ENCODE results near the gene PKNOX2. TPM values are rescaled to one million over a fixed set of nuclear protein-coding genes. Genes with fewer than 3 reads are reported as not detected.
A peak's percentile ranks its signal among the peaks of the same experiment; 100 is the strongest.

The PKNOX2 gene
- total and polyA plus RNA-seq, 2 of the 8 experiments (the other 6 are each of a cell fraction or from before 2014, with no cell fraction given), result 2.0 TPM

DNA sequence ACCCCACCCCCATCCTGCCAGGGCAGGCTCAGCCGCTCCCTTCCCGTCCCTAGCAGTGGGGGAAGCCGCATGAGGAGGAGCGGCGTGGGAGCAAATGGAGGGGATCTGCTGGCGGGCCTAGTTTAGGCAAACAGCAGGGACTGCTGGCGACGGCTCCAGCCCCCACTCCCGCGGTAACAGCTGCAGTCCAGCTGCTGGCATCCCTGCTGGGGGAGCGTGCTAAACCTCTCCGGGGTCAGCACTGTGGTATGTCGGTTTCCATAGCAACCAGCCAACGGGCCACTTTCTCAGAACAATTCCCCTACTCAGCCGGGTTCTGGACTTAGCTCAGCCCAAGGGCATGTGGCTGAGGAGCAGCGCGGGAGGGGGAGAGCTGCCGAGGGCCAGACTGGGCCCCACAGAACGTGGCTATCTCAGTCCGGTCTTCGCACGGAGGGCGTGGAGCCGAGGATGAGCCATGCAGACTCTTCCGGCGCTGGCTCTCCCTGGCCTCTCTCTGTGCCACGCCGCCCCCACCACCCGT lies 98.8 kb downstream of the PKNOX2 start (continued):
- TF ChIP-seq, protein P1, sequence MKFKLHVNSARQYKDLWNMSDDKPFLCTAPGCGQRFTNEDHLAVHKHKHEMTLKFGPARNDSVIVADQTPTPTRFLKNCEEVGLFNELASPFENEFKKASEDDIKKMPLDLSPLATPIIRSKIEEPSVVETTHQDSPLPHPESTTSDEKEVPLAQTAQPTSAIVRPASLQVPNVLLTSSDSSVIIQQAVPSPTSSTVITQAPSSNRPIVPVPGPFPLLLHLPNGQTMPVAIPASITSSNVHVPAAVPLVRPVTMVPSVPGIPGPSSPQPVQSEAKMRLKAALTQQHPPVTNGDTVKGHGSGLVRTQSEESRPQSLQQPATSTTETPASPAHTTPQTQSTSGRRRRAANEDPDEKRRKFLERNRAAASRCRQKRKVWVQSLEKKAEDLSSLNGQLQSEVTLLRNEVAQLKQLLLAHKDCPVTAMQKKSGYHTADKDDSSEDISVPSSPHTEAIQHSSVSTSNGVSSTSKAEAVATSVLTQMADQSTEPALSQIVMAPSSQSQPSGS (IDR thresholded peaks at IDR 0.05; ENCODE audit: low read length), result no peak
- TF ChIP-seq SRF (IDR thresholded peaks at IDR 0.05; ENCODE audit: low read depth, low read length) (no peak), HDAC2 (IDR thresholded peaks at IDR 0.05; ENCODE audit: borderline replicate concordance in 1 of 2, low read depth in 2 of 2, low read length in 2 of 2) (0 out of 4 replicates have a peak, but pooled peaks of 1 of the 2 experiments have one; percentile 86), TAF1 (IDR thresholded peaks at IDR 0.05; ENCODE audit: low read depth, low read length) (peak; percentile 37), NANOG (IDR thresholded peaks at IDR 0.05; ENCODE audit: insufficient read depth, low read depth, low read length, poor library complexity, severe bottlenecking) (peak; percentile 62), POLR2AphosphoS5 (IDR thresholded peaks at IDR 0.05; ENCODE audit: low read depth, low read length) (no peak), KDM5A (IDR thresholded peaks at IDR 0.05; ENCODE audit: low read length) (no peak), HDAC6 (IDR thresholded peaks at IDR 0.05; ENCODE audit: low read depth, low read length) (no peak), KDM4A (IDR thresholded peaks at IDR 0.05; ENCODE audit: low read depth, low read length, severe bottlenecking) (no peak), CHD2 (IDR thresholded peaks at IDR 0.05; ENCODE audit: low read length) (peak; percentile 76), EGR1 (IDR thresholded peaks at IDR 0.05; ENCODE audit: borderline replicate concordance, low read depth, low read length) (no peak), SIN3A (conservative IDR thresholded peaks at IDR 0.05 in 1 of 2, IDR thresholded peaks at IDR 0.05 in 1 of 2; ENCODE audit: low read depth in 1 of 2, low read length in 2 of 2) (peak; percentile 85 to 93; a peak in 3 of 4 replicates), TEAD4 (IDR thresholded peaks at IDR 0.05; ENCODE audit: low read depth, low read length) (peak; percentile 94), POU5F1 (IDR thresholded peaks at IDR 0.05; ENCODE audit: low read depth, low read length) (no peak), TAF7 (optimal IDR thresholded peaks at IDR 0.05; ENCODE audit: borderline replicate concordance, low read depth, low read length) (no peak)
- TF ChIP-seq, protein P2, sequence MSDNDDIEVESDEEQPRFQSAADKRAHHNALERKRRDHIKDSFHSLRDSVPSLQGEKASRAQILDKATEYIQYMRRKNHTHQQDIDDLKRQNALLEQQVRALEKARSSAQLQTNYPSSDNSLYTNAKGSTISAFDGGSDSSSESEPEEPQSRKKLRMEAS (IDR thresholded peaks at IDR 0.05), result peak; percentile 98
- TF ChIP-seq, protein P3, sequence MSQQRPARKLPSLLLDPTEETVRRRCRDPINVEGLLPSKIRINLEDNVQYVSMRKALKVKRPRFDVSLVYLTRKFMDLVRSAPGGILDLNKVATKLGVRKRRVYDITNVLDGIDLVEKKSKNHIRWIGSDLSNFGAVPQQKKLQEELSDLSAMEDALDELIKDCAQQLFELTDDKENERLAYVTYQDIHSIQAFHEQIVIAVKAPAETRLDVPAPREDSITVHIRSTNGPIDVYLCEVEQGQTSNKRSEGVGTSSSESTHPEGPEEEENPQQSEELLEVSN (IDR thresholded peaks at IDR 0.05), result peak; percentile 99

All from H1 (cell line).